ENCODE data around the gene KLHL29. TPM values are rescaled to one million over a fixed set of nuclear protein-coding genes. Genes with fewer than 3 reads are reported as not detected.

The KLHL29 gene
- total RNA-seq, 1 experiment from 2014 or later: 16.7 TPM

- H2AFZ ChIP-seq (ENCODE audit: low read depth, low read length, poor library complexity, severe bottlenecking): no peak overlapping the region
- BruUV-seq (replicated peaks): no TSS peak
- ATAC-seq (no peak), DNase-seq (ENCODE audit: low read depth, low spot score) (no peak)
- POLR2A ChIA-PET: no interaction called here
- RAD21 ChIA-PET (ENCODE audit: low non-redundant PET in 1 of 2, low total read pairs in 2 of 2, uncharacterized antibody in 2 of 2, unreplicated experiment in 2 of 2): no interaction called here
- no peaks in the 10 kb centered on the region for H3K27me3 ChIP-seq (ENCODE audit: insufficient read depth, low read length)
- TF ChIP-seq ZNF274 (IDR thresholded peaks at IDR 0.05; ENCODE audit: low read depth, low read length) (no peak), JUND (IDR thresholded peaks at IDR 0.05) (no peak), SP1 (IDR thresholded peaks at IDR 0.05; ENCODE audit: low read depth) (no peak), CTCF (IDR thresholded peaks at IDR 0.05 in 2 of 3, conservative IDR thresholded peaks at IDR 0.05 in 1 of 3; ENCODE audit: borderline replicate concordance in 1 of 3, insufficient read depth in 1 of 3, low read depth in 2 of 3, low read length in 2 of 3) (no peak), RAD21 (IDR thresholded peaks at IDR 0.05; ENCODE audit: low read depth) (no peak), ZBTB33 (IDR thresholded peaks at IDR 0.05; ENCODE audit: extremely low read depth, insufficient replicate concordance, low read length) (no peak), YY1 (IDR thresholded peaks at IDR 0.05; ENCODE audit: extremely low read depth, insufficient replicate concordance, low read depth, low read length) (no peak), EZH2 (IDR thresholded peaks at IDR 0.05) (no peak), MAX (IDR thresholded peaks at IDR 0.05) (no peak), SIN3A (IDR thresholded peaks at IDR 0.05; ENCODE audit: low read depth) (no peak), POLR2AphosphoS5 (IDR thresholded peaks at IDR 0.05; ENCODE audit: low read depth, low read length) (no peak), ELF1 (IDR thresholded peaks at IDR 0.05; ENCODE audit: borderline replicate concordance, low read depth) (no peak), FOSL1 (IDR thresholded peaks at IDR 0.05; ENCODE audit: low read depth) (no peak), EGR1 (IDR thresholded peaks at IDR 0.05; ENCODE audit: low read depth) (no peak), CEBPB (IDR thresholded peaks at IDR 0.05; ENCODE audit: low read depth) (no peak), EZH2phosphoT487 (IDR thresholded peaks at IDR 0.05; ENCODE audit: borderline replicate concordance) (no peak)
- no peaks in the 10 kb centered on the region for H4K20me1 ChIP-seq (ENCODE audit: insufficient read depth)
- no peaks in the 10 kb centered on the region for H3K36me3 ChIP-seq (ENCODE audit: control insufficient read depth in 1 of 2, insufficient read depth in 2 of 2, low read length in 2 of 2)
- H3K4me3 ChIP-seq (replicated peaks in 1 of 2; ENCODE audit: low read depth in 1 of 2, low read length in 2 of 2): no peak overlapping the region
- H3K9ac ChIP-seq (ENCODE audit: low read length): no peak overlapping the region
- intact Hi-C loops (cut with micrococcal nuclease): no loop called here
- H3K27ac ChIP-seq (ENCODE audit: low read depth, low read length): no peak overlapping the region
- H3K9me3 ChIP-seq (ENCODE audit: control insufficient read depth in 1 of 2, insufficient read depth in 1 of 2, low read depth in 1 of 2, low read length in 2 of 2): no peaks in the 10 kb centered on the region; a peak in 1 of 4 replicates
- H3K4me2 ChIP-seq (ENCODE audit: low read length): no peak overlapping the region
- CTCF ChIA-PET: no interaction called here
- no peaks in the 10 kb centered on the region for H3K9me2 ChIP-seq (ENCODE audit: insufficient read depth)
- H3K79me2 ChIP-seq (ENCODE audit: insufficient read depth, low read length): no peaks in the 10 kb centered on the region
- 0 out of 4 replicates have a peak, but pooled peaks cover 0 to 3% of the 10 kb centered on the region in 2 experiments for H3K4me1 ChIP-seq (ENCODE audit: control insufficient read depth in 1 of 2, insufficient read depth in 2 of 2, low read length in 2 of 2)
Measured at GRCh38 chr2:23602116-23602515, 217.1 kb downstream of the KLHL29 start.
